Measurements from ENCODE around the gene P3R3URF. TPM values are rescaled to one million over a fixed set of nuclear protein-coding genes. Genes with fewer than 3 reads are reported as not detected.

P3R3URF gene
- total RNA-seq, 1 donor from 2014 or later: not detected

DNA sequence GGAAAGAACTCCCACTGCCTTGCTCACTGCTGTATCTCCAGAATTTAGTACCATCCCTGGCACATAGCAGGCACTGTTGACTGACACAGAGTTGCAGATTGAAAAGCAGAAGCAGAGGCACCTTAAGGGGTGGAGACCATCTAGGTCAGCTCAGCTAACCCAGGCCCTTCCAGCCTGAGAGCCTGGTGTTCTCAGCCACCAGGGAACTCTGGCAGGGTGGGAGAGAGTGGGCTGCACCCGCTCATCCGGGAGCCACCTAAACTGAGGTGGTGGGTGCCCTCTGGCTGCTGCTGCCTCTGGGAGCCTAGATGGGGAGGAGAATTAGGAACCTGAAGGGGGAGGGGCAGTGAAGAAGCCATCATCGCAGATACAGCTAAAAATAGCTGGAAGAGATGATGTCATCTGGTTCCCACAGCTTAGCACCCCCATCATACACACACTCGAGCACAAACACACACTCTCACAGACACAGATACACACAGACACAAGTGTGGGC is 2.9 kb downstream of the P3R3URF start:
- Mint-ChIP-seq H3K27ac (ENCODE audit: unreplicated experiment) (no peak overlapping the region), H3K27me3 (ENCODE audit: unreplicated experiment) (peaks cover 2% of the 10 kb centered on the region), H3K4me3 (ENCODE audit: unreplicated experiment) (no peak overlapping the region), H3K4me1 (ENCODE audit: unreplicated experiment) (peaks cover 14% of the 10 kb centered on the region), H3K36me3 (ENCODE audit: unreplicated experiment) (no peaks in the 10 kb centered on the region), H3K9me3 (ENCODE audit: unreplicated experiment) (no peaks in the 10 kb centered on the region)
- DNase-seq (ENCODE audit: extremely low spot score, unreplicated experiment): no peak
- TF ChIP-seq, protein P1, sequence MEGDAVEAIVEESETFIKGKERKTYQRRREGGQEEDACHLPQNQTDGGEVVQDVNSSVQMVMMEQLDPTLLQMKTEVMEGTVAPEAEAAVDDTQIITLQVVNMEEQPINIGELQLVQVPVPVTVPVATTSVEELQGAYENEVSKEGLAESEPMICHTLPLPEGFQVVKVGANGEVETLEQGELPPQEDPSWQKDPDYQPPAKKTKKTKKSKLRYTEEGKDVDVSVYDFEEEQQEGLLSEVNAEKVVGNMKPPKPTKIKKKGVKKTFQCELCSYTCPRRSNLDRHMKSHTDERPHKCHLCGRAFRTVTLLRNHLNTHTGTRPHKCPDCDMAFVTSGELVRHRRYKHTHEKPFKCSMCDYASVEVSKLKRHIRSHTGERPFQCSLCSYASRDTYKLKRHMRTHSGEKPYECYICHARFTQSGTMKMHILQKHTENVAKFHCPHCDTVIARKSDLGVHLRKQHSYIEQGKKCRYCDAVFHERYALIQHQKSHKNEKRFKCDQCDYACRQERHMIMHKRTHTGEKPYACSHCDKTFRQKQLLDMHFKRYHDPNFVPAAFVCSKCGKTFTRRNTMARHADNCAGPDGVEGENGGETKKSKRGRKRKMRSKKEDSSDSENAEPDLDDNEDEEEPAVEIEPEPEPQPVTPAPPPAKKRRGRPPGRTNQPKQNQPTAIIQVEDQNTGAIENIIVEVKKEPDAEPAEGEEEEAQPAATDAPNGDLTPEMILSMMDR (IDR thresholded peaks at IDR 0.05): no peak

DNA sequence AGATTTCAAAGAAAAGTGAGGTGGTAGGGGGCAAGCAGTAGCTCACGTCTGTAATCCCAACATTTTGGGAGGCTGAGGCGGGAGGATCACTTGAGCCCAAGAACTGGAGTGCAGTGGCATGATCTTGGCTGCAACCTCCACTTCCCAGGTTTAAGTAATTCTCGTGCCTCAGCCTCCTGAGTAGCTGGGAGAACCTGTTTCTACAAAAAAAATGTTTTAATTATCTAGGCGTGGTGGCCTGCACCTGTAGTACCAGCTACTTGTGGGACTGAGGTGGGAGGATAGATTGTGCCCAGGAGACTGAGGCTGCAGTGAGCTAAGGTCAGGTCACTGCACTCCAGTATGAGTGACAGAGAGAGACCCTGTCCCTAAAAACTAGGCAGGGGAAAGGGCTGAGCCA is 4.0 kb downstream of the P3R3URF start:
- Mint-ChIP-seq H3K36me3 (ENCODE audit: unreplicated experiment) (no peaks in the 10 kb centered on the region), H3K27ac (ENCODE audit: unreplicated experiment) (no peak overlapping the region), H3K9me3 (ENCODE audit: unreplicated experiment) (no peaks in the 10 kb centered on the region), H3K27me3 (ENCODE audit: unreplicated experiment) (peaks cover 2% of the 10 kb centered on the region), H3K4me1 (ENCODE audit: unreplicated experiment) (peaks cover 14% of the 10 kb centered on the region), H3K4me3 (ENCODE audit: unreplicated experiment) (no peak overlapping the region)
- DNase-seq (ENCODE audit: extremely low spot score, unreplicated experiment): no peak
- TF ChIP-seq, protein P1 (IDR thresholded peaks at IDR 0.05): no peak

DNA sequence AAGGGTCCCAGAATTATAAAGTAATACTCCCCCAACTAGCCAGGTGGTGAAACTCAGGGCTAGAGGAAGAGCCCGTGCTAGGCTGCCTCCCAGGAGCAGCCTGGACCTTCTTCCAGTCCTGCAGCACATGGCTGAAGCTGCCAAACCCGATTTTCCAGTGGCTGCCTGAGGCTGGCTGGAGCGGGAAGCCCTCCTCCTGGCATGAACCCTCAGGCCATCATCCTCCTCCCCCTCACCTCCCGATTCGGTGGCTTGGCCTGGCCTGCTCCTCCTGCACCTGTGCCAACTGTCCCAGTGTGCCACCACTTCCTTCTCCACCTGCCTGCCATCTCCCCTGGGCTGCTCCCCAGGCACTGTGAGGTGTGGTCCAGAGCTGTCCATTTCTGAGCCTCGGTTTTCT is 4.4 kb downstream of the P3R3URF start:
- DNase-seq (ENCODE audit: extremely low spot score, unreplicated experiment): no peak
- H3K27me3 Mint-ChIP-seq (ENCODE audit: unreplicated experiment): peaks cover 2% of the 10 kb centered on the region
- no peak overlapping the region for H3K27ac Mint-ChIP-seq (ENCODE audit: unreplicated experiment)
- H3K4me1 Mint-ChIP-seq (ENCODE audit: unreplicated experiment): peaks cover 14% of the 10 kb centered on the region
- TF ChIP-seq, protein P1 (IDR thresholded peaks at IDR 0.05): no peak
- H3K36me3 Mint-ChIP-seq (ENCODE audit: unreplicated experiment): no peaks in the 10 kb centered on the region
- no peaks in the 10 kb centered on the region for H3K9me3 Mint-ChIP-seq (ENCODE audit: unreplicated experiment)
- no peak overlapping the region for H3K4me3 Mint-ChIP-seq (ENCODE audit: unreplicated experiment)

DNA sequence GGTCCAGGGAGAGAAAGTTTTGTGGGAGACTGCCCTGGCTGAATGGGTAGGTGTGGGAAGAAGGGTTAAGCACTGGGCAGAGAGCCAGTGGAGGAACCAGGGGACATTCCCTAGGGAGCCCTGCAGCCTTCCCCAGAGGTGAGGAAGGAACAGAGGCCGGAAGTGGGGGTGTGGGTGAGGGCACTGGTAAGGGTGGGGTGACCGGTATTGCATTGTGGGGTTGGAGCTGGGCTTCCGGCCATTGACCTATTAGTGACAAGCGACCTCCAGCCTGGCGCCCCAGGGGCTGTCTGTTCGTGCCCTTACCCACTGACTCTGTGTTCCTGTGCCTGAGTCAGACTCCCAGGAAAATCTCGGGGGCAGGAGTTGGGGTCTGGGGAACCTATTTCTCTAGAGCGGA is 4.9 kb downstream of the P3R3URF start:
- no peaks in the 10 kb centered on the region for H3K9me3 Mint-ChIP-seq (ENCODE audit: unreplicated experiment)

DNA sequence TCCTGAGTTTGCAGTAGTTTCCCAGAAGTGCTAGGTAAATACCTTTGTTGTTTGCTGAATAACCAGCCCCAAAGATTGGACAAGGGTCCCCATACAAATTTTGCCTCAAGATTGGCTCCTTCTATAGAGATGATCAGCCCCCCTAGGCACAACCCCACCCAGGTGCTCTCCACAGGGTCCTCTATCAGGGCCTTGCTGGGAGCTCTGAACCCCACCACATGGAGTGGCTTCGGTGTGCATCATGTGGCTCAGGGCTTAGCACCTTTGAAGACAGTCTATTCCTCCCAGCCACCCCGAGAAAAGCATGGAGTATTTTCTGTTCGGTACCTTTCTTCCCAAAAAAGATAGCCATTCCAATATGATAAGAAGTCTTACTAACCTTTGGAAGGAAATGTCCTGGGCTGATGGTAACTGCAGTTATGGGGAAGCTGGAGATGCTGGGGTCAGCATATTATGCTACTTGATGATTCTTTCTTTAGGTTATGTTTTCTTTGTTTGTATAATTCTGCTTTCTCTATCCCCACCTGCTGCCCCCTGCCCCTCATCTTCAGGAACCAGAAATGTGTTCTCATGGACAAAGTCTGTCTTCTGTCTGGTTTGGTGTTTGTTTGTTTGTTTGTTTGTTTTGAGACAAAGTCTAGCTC is 6.4 kb downstream of the P3R3URF start:
- Mint-ChIP-seq H3K4me1 (ENCODE audit: unreplicated experiment) (peaks cover 11% of the 10 kb centered on the region), H3K4me3 (ENCODE audit: unreplicated experiment) (no peak overlapping the region), H3K27me3 (ENCODE audit: unreplicated experiment) (peaks cover 2% of the 10 kb centered on the region), H3K36me3 (ENCODE audit: unreplicated experiment) (no peaks in the 10 kb centered on the region), H3K9me3 (ENCODE audit: unreplicated experiment) (no peaks in the 10 kb centered on the region), H3K27ac (ENCODE audit: unreplicated experiment) (no peak overlapping the region)
- TF ChIP-seq, protein P1 (IDR thresholded peaks at IDR 0.05): no peak
- no peak for DNase-seq (ENCODE audit: extremely low spot score, unreplicated experiment)

More for the DNA sequence above, 4.9 kb downstream of the P3R3URF start:
- Mint-ChIP-seq H3K27ac (ENCODE audit: unreplicated experiment) (no peak overlapping the region), H3K4me1 (ENCODE audit: unreplicated experiment) (peaks cover 11% of the 10 kb centered on the region), H3K27me3 (ENCODE audit: unreplicated experiment) (peaks cover 2% of the 10 kb centered on the region), H3K4me3 (ENCODE audit: unreplicated experiment) (no peak overlapping the region), H3K36me3 (ENCODE audit: unreplicated experiment) (no peaks in the 10 kb centered on the region)
- no peak for DNase-seq (ENCODE audit: extremely low spot score, unreplicated experiment)
- TF ChIP-seq, protein P1 (IDR thresholded peaks at IDR 0.05): no peak
